ENCODE measurements around the gene LGALS9C.
"Not testable (repeated sequence)": the region's sequence is repeated elsewhere in the genome, so short reads cannot be mapped to it uniquely, and the experiment has no call there.

The LGALS9C gene

GRCh38 chr17:18478977-18479595 is 2.5 kb downstream of the LGALS9C start:
- not testable (repeated sequence) for DNase-seq (ENCODE audit: low spot score)

- DNase-seq (ENCODE audit: low spot score): not testable (repeated sequence)
These were observed 5.2 kb downstream of the LGALS9C start for GRCh38 chr17:18481775-18482174.

GRCh38 chr17:18485936-18486464 is 9.4 kb downstream of the LGALS9C start:
- not testable (repeated sequence) for DNase-seq (ENCODE audit: low spot score)

GRCh38 chr17:18487633-18488032 is 11.0 kb downstream of the LGALS9C start:
- DNase-seq (ENCODE audit: low spot score): not testable (repeated sequence)

- DNase-seq (ENCODE audit: low spot score): not testable (repeated sequence)
These were observed 12.0 kb downstream of the LGALS9C start for GRCh38 chr17:18488622-18489021.

- not testable (repeated sequence) for DNase-seq (ENCODE audit: low spot score)
These were observed 13.4 kb downstream of the LGALS9C start for GRCh38 chr17:18490016-18490415.

GRCh38 chr17:18492712-18493480 is 16.3 kb downstream of the LGALS9C start:
- DNase-seq (ENCODE audit: low spot score): not testable (repeated sequence)

- DNase-seq (ENCODE audit: low spot score): not testable (repeated sequence)
These were observed 17.7 kb downstream of the LGALS9C start for GRCh38 chr17:18494250-18494768.

GRCh38 chr17:18497044-18497443 is 20.5 kb downstream of the LGALS9C start:
- not testable (repeated sequence) for DNase-seq (ENCODE audit: low spot score)

- DNase-seq (ENCODE audit: low spot score): not testable (repeated sequence)
These were observed 22.5 kb downstream of the LGALS9C start for GRCh38 chr17:18499100-18499499.

- not testable (repeated sequence) for DNase-seq (ENCODE audit: low spot score)
These were observed 23.2 kb downstream of the LGALS9C start for GRCh38 chr17:18499756-18500155.

GRCh38 chr17:18500281-18500680 is 23.7 kb downstream of the LGALS9C start:
- not testable (repeated sequence) for DNase-seq (ENCODE audit: low spot score)

- not testable (repeated sequence) for DNase-seq (ENCODE audit: low spot score)
These were observed 24.2 kb downstream of the LGALS9C start for GRCh38 chr17:18500816-18501215.

GRCh38 chr17:18503221-18503620 is 26.6 kb downstream of the LGALS9C start:
- not testable (repeated sequence) for DNase-seq (ENCODE audit: low spot score)

- not testable (repeated sequence) for DNase-seq (ENCODE audit: low spot score)
These were observed 31.1 kb downstream of the LGALS9C start for GRCh38 chr17:18507729-18508128.

GRCh38 chr17:18508667-18509066 is 32.1 kb downstream of the LGALS9C start:
- not testable (repeated sequence) for DNase-seq (ENCODE audit: low spot score)

- not testable (repeated sequence) for DNase-seq (ENCODE audit: low spot score)
These were observed 44.5 kb downstream of the LGALS9C start for GRCh38 chr17:18521100-18521499.

- DNase-seq (ENCODE audit: low spot score): not testable (repeated sequence)
These were observed 48.4 kb downstream of the LGALS9C start for GRCh38 chr17:18525015-18525414.

GRCh38 chr17:18526168-18526800 is 49.7 kb downstream of the LGALS9C start:
- not testable (repeated sequence) for DNase-seq (ENCODE audit: low spot score)

GRCh38 chr17:18527354-18527753 is 50.8 kb downstream of the LGALS9C start:
- not testable (repeated sequence) for DNase-seq (ENCODE audit: low spot score)

- not testable (repeated sequence) for DNase-seq (ENCODE audit: low spot score)
These were observed 51.8 kb downstream of the LGALS9C start for GRCh38 chr17:18528435-18528834.

GRCh38 chr17:18528899-18529500 is 52.4 kb downstream of the LGALS9C start:
- not testable (repeated sequence) for DNase-seq (ENCODE audit: low spot score)

All from LoVo (cell line).